ENCODE results near the gene STAT4.

STAT4 gene

DNA sequence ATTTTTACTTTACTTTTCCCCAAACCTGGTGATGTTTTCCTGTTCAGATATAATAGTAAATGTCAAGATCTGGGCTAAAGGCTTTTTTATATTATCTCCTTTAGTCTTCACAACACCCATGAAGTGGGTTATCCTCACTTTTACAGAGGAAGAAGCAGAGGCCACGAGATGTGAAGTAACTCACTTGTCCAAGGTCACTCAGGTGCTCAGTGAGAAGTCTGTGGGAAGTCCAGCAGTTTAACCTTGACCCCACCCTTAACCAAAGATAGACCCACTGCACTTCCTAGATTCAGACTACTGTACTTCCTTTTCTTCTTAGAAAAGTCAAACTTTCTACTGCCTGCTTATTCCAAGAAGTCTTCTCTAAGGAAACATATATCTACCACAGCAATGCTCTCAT lies 80.5 kb downstream of the STAT4 start:
- no peak for DNase-seq

DNA sequence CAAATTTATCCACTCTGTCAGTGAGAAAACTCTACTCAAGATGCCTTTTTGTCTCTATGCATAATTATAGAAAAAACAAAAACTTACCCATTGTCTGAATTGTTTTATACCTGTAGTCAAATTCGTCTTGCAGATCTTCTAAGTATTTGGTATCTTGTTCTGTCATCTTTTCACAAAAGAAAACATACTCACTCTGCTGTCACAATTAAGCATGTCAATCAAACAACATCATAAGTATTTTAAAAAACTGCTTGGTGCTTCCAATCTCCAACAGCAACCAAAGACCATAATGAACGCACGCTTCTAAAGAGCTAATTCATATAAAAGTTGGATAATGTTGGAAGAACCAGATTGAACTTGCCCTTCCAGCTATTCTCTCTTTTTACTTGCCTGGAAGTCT lies 81.2 kb downstream of the STAT4 start:
- no peak for DNase-seq

DNA sequence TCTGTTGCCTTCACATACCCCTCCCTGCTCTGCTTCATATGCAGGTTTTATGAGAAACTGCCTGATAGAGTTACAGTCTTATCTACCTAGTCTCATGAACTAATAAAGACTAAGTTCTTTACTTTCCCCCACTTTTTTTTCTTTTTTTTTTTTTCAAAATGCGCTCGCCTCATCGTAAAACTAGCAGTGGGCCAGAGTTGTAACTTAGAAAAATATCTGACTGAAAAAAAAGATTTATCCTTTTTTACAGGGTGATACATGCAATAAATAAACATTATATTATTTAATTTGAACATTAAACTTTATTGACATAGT lies 83.9 kb downstream of the STAT4 start:
- DNase-seq = no peak

DNA sequence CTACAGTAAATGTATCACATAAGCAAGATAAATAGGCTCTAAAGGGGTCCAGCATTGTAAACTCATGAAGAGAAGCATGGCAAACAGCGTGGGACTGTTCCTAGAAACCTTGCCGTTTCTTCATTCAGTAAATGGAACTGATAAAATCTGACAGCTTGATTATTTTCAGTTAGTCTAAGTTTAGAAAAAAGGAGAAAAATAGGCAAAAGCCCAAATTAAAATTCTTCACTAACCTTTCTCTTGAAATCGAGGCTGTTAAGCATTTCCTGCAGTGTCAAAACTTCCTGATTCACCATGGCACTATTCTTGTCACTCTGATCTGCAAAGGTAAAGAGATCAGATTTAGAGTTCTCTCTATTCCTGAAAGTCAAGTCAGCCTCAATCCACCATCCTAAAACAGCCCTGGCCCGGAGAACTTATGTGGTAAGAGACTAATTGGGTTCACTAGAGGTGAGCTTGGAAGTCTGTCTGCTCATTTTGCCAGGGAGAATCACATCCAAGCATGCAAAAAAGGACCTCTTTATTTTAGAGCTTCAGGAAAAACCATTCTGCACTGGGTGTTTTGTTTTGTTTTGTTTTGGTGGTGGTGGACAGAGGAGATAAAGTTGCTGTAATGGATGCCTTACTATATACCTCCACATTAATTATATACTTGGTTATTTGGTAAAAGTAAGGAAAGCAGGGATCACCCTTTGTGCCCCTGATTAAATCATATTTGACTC lies 84.4 kb downstream of the STAT4 start:
- peak; percentile 66 for DNase-seq

DNA sequence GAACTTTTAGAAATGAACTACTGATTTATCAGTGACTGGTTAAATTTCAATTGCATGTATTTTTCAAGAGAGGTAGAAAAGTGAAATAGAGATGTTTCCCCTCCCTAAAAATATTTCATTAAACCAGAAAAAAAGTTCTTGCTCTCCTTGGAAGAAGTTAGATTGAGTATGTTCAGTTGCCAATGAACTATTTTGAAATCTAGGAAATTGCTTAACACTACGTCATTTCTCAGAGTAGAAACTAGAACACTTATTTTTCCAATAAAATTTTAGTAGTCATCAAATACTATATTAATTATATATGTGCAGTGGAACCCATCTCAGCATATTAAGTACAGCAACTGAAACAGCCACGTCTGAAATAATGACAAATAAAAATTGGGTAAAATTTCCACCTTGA lies 85.0 kb downstream of the STAT4 start:
- no peak for DNase-seq

DNA sequence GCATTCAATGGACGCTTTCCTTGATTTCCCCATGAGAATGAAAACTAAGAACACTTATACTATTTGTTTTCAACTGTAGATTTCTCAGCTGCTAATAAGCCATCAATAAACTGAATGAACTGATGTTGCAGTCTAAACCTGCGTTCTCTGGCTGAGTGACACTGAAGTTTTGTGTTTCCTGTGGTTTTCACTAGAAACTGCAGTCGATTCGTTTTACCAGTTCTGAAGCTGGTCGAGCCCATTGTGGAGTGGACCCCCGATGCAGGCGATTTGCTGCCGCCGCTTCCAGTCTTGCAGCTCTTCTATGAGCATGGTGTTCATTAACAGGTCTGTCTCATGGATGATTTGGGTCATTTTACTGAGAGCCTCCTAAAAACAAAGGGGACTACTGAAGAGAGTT lies 86.2 kb downstream of the STAT4 start:
- peak; percentile 64 for DNase-seq

DNA sequence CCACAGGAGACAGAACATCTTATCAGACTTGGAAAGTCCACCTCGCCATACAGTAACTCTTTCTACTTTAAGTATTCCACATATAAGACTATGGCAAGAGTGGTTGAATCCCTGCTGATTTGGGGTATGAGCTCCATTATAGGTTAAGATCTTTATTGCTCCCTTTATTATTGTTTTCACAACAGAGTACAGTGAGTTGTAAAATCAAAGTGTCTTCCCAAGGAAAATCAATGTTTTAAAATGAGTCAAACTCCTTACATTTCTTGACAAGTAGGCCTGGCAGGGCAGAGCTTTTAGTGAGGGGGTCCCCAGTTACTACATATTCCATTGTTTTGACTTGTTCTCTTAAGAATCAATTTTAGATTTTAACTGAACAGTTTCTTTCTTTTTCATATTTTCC lies 87.2 kb downstream of the STAT4 start:
- no peak for DNase-seq

DNA sequence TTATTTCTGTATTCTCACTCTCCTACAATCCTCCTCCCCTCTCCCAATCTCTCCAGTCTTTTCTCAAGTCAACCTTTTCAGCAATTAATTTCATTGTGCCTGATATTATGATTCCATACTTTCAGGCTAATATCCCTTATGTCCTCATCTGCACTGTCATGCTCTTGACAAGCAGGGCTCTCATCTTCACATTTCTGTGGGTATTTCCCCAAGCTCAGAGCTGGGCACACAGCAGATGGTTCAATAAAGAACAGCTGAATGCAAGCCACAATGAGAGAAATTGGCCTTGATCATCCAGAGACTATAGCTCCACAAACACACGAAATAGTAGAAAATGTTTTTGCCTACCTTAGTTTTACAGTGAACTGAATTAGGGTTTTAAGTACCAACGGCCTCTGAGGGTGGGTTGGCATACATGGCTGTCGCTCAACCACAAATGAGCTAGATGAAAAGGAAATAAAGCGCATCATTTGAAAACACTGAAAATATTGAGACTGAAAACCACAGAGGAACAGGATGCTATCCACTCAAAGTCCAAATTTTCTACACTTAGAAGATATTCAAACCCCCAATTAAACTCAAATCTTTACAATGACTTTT lies 89.3 kb downstream of the STAT4 start:
- DNase-seq = no peak

DNA sequence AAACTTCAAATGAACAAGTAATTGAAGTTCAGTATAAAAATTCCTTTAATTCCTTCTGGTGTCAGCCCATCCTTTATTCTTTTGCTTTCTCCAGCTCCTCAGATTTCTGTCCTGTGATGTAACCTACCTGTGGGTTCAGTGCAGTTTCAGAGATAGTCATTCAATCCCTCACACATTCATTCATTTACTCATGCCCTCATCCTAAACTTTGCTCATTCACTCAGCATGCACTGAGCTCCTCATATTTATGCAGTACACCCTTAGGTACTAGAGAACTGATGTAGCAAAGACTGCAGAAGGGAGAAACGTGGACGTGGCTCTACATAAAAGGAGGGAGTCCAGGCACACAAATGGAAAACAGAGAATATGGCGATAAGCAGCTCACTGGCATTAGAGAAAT lies 91.5 kb downstream of the STAT4 start:
- no peak for DNase-seq

DNA sequence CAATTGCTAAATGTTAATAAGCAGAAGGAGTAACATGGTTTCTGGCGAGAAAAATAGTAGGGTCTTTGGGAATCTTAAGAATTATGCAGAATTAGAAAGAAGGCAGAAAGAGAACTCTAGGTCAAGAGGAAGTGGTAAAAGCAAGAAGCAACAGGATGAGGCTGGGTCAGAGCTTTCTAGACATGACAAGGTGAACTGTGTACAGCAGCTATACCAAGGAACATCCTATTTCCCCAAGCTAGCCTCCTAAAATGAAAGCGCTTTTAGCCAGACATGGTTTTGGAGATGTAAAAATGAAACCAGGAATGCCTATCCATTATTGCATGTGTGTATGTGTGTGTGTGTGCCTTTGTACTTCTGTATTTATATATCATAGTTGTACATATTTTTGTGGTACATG lies 94.6 kb downstream of the STAT4 start:
- peak; percentile 42 for DNase-seq

DNA sequence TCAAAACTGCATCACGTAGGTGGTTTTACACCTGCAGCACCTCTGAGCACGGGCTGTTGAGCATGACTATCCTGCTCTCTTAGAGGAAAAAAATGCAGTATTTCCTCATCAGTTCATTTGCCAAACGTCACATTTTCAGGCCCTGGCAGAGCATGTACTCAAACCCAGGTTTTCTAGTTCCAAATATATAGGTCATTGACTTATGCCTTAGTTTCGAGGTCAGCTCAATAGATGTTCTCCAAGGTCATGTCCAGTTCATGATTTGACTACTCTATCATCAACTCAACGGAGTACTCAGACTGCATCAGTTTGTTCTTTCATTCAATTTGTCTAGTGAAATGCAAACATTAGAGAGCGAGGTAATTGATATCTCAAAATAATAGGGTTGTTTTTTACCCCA lies 97.5 kb downstream of the STAT4 start:
- no peak for DNase-seq

DNA sequence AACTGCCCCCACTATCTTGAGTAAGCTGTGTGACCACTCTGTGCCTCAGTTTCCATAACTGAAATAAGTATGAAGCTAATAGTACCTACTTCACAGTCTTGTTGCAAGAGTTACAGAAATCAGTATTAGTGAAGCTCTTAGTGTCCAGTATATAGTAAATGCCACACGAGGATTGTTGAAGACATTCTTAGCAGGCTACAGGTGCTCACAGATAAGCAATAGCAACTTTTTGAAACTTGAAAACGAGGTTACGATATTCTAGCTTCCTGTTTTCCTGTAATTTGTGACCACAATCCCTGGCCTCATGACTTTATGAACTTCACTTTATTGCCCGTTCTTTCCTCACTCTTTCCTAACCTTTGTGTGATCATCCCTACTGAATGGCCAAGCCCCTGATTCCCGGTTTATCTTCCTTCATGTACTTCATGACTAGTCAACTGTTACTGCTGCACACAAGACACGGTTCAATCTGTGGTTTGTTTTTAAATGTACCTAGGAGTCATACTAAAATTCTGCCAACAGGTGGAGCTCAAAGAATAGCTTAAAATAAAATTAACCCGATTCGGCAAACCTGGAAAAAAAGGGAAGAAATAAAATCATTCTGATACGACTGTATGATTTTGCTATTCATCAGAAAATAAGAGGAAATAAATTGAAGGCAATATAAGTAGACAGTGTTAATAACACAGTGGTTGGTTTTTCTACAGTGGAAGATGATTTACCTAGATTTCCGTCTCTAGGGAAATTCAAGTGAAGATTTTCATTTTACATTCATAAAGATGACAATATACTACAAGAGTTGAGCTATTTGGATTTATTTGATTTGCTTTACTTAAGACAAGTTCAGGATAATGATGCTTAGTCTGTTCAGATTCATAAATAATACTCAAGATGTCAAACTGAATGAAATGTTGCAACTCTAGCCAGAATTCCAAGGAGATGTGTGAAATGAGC lies 98.7 kb downstream of the STAT4 start:
- peak; percentile 55 for DNase-seq

DNA sequence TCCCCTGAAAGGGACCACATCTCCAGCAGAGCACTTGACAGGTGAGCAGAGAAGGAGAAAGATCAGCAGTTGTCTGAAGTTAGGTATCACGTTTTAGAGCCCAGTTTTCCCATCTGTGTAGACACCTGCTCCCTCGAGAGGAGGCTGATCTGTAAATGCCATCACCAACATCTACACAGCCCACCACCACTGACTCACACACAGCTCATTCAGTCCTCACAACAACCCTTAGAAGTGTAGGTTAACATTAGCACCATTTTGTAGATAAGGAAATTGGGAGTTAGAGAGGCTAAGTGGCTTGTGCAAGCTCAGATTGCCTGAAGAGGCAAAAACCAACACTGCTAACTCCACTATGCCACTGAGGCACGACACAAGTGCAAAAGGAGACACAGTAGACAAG lies 99.6 kb downstream of the STAT4 start:
- DNase-seq = no peak

DNA sequence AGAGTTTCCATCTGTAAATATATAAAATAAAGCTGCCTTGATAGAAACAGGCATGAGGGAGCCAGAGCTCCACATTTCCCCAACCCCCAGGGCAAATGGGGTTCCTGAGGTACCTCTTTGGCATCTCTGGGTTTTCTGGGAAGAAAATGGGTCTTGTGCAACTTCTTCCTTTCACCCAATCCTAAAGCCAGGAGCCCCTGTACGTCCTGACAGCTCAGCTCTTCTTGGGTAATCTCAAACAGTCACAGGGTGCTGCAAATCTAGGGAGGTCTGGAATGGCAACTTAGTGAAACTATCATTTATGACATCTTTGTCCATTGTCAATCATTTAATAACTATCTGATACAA lies 100.2 kb downstream of the STAT4 start:
- no peak for DNase-seq

DNA sequence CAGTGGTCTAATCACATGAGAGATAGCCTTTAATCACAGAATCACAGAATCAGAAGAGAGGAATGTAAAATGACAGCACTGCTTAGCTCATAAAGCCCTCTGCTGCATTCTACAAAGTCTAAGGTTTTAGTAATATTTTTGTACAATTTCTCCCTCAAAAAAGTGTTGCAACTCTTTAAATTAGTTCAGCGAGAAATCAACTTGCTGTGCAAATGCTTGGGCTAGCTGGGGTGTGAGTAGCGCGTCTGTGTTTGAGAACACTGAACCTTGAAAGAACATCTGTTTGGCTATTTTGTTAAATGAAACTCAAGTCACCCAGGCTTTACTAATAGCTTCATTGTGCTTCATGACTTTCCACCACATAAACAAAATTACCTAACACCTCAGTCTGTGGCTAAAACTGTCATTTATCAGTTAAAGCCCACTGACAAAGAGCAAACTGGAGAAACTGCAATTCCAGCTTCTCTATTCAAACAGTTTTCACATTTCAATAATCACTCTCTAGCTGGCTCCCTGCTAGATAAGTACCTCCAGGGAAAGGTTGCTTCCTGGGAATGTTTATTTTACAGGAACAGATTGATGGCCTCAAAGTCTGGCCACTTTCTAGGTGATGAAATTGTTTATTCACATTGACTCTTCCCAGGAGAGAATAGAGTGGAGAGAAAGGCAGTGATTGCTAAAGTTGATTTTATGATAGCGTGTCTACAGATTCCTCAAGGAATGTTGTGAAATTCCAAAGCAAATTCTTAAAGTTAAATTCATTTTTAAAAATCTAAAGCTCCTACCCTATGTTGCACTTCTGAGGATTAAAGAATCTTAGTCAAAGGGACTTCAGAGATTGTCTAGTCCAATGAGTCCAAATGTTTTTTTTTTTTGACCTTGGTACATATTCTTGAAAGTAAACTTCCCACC lies 100.8 kb downstream of the STAT4 start:
- DNase-seq = no peak

DNA sequence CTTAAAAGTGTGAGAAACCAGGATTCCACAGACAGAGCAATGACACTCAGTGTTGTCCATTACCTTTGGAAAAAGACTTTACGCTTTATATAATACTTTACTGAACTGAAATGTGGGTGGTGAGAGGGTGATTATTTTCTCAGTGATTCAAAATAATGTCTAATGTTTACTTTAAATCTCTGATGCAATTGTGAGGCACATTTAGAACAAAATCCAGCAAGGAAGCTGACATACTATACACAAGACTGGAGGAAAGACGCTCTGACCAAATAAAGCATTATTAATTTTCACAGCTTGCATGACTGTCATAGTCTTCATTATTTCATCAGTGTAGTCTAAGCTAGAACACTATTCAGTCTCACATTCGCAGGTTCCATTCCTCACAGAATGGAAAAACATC lies 102.7 kb downstream of the STAT4 start:
- no peak for DNase-seq

DNA sequence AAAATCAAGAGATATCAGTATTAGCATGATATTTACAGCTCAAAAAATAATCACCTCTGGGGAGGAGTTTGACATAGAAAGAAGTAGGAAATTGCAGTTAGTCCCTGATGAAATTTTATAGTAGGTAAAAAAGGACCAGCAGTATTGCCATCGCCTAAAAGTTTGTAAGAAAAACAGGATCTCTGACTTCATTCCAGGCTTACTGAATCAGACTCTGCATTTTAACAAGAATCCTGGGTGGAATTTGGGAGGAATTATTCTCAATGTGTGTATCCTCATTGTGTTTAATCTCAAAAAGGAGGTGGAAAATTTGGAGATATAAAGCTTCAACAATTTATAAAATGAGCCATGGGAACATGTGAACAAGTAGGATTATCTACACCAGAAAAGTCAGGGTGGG lies 105.7 kb downstream of the STAT4 start:
- DNase-seq = no peak

DNA sequence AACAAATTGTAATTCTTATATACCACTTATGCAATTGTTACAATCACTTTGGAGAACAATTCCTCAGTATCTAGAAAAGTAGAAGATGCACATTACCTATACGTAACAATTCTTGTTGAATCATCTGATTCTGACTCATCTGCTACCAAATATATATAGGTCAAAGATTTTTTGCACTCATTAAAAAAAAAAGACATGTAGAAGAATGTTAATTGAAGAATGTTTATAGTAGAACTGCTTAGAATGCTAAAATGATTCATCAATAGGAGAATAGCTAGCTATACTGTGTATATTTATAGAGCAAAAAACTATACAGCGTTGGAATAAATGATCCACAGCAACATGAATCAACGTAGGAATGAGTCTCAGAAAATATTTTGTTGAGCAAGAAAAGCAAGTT lies 107.4 kb downstream of the STAT4 start:
- DNase-seq = no peak

DNA sequence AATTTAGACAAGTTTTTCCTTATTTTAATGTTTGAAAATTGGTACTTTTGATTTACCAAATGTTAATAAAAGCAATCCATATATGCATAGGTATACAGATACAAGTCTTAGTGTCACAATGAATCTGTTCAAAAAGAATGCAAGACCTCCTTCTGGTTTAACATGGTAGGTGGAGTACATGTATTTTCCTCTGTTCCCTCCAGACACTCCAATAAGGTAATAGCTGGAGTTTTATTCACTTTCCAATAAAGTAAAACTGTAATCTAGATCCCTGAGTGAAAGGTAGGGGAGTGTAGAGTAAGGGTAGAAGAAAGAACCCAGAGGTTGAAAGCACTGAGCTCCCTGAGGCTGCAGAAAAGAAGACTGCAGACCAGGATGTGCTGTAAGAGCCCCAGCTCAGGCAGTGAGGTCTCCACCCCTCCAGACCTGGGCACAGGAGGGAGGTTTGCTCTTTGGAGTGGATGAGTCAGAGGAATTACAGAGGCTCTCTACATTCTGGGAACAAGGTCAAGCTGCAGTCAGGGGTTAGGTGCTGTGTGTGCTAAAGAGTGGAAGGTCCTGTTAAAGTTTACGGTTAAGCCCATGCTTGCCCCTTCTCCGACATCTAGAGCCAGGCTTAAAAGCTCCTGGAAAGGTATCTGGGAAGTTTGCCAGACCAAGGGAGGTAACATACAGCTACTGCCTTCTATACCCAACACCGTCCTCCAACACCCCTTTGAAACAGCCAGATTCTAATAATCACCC lies 109.2 kb downstream of the STAT4 start:
- no peak for DNase-seq

DNA sequence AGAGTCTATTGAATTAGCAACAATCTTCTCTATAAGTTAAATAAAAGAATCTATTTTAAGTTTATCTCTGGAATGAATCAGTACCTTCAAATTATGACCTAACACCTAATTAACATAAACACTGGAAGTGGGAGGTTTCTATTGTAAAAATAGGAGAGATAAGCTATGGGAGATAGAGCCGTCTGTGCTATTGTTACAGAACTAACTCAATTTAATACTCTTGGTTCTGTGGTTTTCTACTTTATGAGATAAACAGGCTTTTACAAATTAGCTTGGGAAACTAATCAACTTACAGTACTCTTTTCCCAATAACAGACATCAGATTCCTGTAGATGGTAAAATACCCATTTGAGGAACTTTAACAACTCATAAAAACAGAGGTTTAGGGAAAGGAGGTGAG lies 111.2 kb downstream of the STAT4 start:
- DNase-seq = no peak

DNA sequence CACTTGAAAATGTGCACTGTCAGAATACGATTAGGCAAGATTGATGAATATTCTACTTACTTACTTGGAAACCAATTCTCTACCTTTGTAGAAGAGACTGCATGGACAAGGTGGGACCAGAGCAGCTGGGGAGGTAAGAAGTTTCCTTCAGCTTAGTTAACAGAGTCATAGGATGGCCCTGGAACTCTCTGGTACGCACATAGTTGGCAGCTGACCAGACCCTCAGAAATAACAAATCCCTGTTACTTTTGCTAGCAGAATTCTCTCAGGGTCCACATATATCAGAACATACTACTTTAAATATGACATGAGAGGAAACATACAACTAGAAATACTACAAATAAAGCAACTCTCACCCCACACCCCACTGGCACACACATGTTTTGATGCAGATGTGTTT lies 112.1 kb downstream of the STAT4 start:
- no peak for DNase-seq

DNA sequence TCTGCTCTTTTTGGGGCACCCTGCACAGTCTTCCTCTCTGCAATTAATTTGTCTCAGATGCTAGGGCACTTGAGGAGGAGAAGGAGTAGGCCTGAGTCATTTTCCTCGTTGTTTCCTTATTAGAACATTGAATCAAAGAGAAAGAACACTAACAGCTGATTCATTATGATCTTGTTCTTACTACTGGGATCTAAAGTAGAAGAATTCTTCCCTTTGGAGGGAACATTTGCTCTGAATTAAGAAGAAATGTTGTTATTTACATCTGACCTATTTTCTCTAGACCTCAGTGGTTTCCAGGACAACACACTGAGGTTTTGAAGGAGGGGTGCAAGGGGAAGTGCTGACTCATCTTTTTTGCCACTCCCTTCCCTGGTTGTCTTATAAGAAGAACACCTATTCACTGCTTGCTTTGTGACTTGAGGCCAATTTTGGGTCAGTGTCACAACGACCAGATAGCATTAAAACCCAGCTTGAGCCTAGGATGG lies 112.5 kb downstream of the STAT4 start:
- no peak for DNase-seq

Measured in KG1 (cell line).